GM12891 (cell line): ENCODE data around the gene CTNNA3.

Experiments used
- POLR2A ChIP-seq: IDR thresholded peaks from 2 replicates; pipeline ENCODE4 v1.6.1; 2011; ENCODE audit warnings: low read depth, low read length, control low read depth
- POLR2AphosphoS5 ChIP-seq: IDR thresholded peaks from 2 replicates; pipeline ENCODE4 v1.6.1; 2011; ENCODE audit warnings: low read depth, low read length, control low read depth

- TF ChIP-seq POLR2A: no peak
- no peak for TF ChIP-seq POLR2AphosphoS5
These were observed 1669.7 kb downstream of the CTNNA3 start for GRCh38 chr10:66026321-66026720.
